Activated gamma-delta T cell treated with anti-CD3 and anti-CD28 coated beads, Interleukin-2, amount 50 U/mL, for 16 hours (primary cell): ENCODE data around the gene ZFYVE21.
A peak's percentile ranks its signal among the peaks of the same experiment; 100 is the strongest.

Source experiments
- DNase-seq: peaks from one replicate; pipeline ENCODE4 v3.0.0-alpha.2; 2020; ENCODE audit warnings: low read depth

The ZFYVE21 gene

DNA sequence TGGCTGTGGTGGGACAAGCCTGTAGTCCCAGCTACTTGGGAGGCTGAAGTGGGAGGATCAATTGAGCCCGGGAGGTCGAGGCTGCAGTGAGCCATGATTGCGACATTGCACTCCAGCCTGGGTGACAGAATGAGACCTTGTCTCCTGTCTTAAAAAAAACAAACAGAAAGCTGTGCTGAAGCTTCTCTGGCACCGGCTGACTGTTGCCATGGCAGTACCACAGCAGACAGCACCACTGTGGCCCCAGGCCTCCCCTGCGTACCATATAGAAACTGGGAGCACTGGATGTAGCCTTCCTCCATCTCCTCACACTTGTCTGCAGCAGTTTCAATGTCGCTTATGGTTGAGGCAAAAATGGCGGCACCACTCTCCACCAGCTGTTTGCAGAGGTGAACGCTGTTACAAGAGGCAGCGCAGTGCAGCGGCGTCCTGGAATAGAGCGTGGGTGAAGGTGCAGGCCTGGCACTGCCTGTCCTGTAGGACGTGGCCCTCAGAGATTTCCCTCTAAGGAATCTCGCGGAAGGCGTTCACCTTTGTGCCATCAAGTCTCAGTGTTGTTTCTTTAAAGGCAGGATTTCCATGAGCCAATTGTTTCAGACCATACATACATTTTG, 21.9 kb downstream of the ZFYVE21 start:
- DNase-seq: no peak

DNA sequence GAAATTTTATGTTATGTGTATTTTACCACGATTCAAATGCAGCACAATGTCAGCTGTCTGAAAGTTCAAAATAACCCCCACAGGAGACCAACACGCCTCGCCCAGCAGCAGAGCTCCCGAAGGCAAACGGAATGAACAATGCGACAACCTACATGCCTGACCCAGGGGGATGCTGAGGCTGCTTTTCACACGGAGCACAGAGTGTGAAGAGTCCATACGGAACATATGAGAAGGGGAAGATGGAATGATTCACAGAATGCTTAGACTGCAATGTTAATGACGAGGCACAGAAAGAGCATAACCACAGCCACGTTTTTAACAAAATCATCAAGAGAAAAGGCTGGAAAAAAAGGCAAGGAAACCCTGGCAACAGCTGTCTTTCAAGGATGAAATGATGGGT, 22.6 kb downstream of the ZFYVE21 start:
- no peak for DNase-seq

DNA sequence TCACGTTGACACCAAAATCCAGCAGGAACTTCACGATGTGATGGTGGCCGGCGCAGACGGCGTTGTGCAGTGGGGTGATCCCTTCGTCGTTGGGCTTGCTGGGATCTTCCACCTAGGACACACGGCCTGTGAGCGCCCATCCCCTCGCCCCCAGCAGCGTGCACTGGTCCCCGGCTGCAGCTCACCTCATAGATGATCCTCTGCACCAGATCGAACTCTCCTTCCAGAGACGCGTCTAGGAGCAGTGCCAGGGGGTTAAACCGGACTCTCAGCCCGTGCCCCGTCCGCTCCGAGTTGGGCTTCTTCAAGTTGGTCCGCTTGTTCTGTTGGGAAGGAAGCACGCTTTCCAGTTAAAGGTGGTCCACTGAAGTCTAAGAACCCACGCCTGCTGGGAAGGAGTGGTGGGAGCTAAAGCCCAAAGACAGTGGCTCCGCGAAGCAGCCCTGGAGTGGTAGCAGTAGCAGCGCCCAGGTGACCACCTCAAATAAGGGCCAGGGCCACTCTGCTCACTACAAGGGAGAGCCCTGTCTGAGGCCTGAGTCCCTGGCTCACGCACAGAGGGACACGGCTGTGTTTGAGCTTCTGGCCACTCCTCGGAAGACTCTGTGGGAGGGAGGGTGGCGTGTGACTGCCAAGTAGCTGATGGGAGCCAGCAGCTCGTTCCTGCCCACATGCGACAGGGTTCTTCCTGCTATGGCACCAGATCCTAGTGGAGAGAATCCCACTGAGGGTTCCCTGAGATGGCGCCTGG, 23.3 kb downstream of the ZFYVE21 start:
- no peak for DNase-seq

GRCh38 chr14:103739466-103739792, 23.8 kb downstream of the ZFYVE21 start:
- no peak for DNase-seq

DNA sequence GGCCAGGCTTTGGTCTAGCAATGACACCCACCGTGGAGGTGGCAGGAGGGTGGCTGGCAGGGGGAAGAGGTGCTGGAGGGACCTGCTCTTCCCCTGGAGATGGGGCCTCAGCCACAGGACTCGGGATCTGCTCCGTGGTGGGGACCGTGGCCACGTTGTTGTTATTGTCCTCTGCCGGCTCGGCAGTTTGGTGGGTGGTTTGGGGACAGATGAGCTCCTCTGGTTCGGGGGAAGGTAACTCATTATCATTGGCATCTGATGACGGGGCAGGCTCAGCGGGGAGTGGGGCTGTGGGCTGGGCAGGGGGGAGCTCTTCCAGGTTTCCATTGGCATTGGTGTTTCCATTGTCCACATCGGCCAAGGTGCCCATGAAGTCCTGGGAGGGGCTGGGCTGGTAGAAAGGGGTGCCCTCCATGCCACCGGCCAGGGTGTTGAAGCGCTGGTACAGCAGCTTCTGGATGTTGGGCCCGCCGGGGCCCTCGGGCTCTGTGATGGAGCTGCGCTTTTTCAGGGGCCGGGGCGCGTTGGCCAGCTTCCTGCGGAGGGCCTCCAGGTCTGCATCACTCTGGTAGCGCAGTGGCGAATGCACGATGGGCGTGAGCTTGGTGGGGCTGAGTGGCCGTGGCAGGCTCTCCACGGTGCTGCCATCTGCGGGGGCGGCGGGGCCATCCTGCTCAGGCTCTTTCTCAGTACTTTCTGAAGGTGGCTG, 24.3 kb downstream of the ZFYVE21 start:
- DNase-seq: no peak

DNA sequence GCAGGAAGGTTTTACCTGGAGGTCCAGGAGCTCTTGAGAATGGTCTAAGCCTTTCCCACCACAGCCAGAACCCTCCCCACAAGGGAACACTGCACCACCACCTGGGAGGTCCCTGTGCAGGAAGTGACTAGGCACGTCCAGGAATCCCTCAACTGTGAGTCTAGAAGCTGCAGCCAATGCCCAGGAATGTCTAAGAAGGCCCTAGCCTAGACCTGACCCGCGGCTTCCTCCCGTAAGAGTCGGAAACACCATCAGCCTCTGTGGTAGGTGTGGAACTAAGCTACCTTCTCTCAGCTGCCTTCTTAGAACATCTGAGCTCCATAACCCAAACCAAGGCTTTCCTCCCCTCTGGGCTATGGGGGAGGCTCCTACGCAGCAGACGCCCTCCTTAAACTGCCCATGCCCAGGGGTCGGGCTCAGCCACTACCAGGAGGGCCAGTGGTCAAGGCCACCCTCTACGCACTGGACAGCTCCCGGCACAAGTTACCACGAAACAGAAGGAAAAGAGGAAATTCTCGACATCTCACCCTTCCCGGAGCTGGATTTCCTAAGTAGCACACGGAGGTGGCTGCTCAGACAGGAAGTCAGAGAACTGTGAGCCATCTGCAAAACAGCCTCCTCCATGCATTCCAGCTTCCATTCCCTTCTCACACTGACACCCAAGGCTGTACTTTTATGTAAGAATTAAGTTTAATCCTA, 25.5 kb downstream of the ZFYVE21 start:
- DNase-seq: no peak

GRCh38 chr14:103741876-103742275, 26.3 kb downstream of the ZFYVE21 start:
- DNase-seq: no peak

- no peak for DNase-seq
These were observed 27.1 kb downstream of the ZFYVE21 start for GRCh38 chr14:103742499-103743255.

- DNase-seq: no peak
These were observed 28.1 kb downstream of the ZFYVE21 start for GRCh38 chr14:103743691-103744090.

GRCh38 chr14:103744621-103745395, 29.2 kb downstream of the ZFYVE21 start:
- no peak for DNase-seq

DNA sequence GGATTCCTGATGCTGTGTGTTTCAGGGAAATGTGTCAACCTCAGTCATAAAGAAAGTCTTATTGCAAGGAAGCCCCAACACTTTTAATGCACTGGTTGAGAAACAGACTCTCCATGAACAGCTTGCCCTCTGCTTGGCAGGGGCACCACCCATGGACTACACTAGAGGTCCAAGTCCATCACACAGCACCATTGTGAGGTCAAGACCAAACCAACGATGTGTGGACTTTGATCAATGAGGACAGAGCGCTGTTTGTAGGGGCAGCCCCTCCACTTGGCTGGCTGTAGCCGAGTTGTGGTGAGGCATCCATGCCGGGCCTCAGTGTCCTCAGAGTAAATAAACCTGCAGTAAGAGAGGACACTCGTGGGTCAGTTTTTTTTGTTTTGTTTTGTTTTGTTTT, 29.8 kb downstream of the ZFYVE21 start:
- DNase-seq: no peak

DNA sequence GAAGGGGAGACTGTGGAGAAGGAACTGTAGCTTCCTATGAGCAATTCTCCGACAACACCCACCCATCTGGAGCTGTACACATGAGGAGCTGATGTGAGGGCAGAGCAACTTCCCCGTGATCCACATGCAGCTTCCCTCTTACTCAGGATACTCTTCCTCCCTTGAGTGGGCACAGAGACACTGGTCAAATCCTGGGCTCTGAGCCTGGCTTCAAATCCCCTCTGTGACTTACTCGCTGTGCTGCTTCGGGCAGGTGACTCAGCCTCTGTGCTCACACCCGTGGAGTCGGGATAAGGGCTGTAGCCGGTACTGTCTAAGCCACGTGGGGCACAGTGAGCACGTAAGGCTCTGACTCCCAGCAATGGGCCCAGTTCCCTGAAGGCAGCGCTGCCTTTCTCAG, 31.1 kb downstream of the ZFYVE21 start:
- DNase-seq: no peak

DNA sequence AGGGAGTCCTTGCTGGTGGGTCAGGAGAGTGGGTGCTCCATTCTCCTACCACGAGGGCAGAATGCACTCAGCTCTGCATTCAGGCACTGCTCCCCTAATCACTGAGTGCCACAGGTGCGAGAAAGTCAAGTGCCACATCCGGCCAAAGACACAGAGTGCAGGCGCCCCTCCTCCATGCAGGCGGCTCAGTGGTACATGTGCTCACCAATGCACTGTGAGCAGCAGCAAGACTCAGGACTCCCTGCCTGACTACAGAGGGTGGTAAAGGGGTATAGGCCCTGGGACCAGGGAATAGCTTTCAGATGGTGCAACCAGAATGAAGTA, 32.9 kb downstream of the ZFYVE21 start:
- peak; percentile 31 for DNase-seq

- no peak for DNase-seq
These were observed 33.8 kb downstream of the ZFYVE21 start for GRCh38 chr14:103749452-103749851.

GRCh38 chr14:103749860-103750259, 34.2 kb downstream of the ZFYVE21 start:
- no peak for DNase-seq

GRCh38 chr14:103753774-103754173, 38.2 kb downstream of the ZFYVE21 start:
- DNase-seq: no peak

DNA sequence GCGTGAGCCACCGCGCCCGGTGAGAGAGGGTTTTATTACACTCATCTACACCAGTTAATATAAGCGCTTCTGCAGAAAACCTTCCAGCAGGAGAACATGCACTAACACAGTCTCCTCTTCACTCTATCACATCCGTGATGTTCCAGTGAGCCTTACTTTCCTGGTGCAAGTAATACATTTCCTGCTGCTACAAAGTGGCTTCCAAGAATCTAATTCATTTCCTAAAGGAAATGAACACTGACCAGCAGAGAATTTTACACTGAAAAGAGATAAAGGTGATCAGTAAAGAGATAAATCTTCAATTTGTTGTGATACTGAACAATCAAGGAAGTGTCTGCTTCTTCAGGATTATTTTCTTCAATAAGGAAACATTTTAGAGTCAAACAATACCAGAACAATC, 39.5 kb downstream of the ZFYVE21 start:
- DNase-seq: no peak

DNA sequence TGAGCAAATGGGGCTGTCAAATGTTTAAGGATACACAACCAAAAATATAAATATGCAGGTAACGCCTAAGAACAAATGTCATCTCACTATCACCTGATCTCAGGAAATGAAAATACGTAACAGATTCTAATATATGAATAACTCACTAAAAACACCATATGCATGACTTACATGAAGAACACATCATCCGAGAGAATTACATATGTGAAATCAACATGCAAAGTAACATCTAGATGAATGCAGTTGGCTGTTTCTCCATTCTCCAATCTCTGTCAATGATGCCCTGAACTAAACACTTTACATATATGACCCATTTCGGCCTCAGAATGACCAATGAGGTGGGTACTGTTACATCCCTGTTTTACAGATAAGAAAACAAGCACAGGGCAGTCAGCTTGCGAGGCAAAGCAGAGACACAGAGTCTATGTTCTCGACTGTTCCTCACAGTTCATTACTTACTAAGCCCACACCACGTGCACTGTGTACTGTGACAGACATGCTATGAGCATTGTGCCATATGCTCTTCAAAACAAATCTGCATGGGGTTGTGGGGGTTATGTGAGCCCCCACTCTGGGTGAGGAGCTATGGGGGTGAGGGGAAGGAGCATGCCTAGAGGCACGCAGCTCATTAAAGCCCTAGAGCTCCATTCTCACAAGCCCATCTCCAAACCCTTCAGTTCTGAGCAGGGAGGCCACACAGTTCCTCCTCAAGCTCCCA, 42.6 kb downstream of the ZFYVE21 start:
- DNase-seq: no peak

DNA sequence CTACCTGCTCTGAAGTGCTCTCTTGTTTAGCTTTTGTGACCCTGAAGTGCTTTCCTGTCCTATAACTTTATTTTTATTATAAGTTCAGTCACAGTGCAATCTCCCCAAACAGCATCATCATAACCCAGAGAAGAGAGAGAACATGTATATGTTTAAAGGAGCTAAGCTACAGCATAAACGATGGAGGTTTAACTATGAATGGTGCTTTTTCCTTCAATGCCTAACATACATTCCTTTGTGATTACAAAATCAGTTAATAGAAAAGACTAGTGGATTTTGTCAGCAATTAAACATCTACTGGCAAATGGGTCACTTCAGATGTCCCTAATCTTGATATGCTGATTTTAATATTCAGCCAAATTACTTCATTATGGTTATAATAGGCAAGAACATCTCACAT, 46.4 kb downstream of the ZFYVE21 start:
- no peak for DNase-seq

DNA sequence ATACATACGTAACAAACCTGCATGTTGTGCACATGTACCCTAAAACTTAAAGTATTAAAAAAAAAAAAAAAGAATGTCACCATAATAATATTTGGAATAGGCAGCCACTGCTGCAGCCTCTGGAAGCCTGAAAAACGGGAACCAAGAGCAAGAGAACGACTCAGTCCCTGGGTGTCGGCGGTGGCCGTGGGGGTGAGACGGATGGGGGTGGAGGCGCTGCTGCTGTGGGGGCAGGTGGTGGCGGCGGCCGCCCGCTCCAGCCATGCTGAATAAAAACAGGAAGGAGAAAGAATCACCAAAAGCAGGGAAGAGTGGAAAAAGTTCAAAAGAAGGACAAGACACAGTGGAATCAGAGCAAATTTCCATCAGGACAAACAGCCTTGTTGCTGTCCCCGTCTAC, 46.9 kb downstream of the ZFYVE21 start:
- no peak for DNase-seq
